ENCODE measurements around the gene CALHM5.

The CALHM5 gene

DNA sequence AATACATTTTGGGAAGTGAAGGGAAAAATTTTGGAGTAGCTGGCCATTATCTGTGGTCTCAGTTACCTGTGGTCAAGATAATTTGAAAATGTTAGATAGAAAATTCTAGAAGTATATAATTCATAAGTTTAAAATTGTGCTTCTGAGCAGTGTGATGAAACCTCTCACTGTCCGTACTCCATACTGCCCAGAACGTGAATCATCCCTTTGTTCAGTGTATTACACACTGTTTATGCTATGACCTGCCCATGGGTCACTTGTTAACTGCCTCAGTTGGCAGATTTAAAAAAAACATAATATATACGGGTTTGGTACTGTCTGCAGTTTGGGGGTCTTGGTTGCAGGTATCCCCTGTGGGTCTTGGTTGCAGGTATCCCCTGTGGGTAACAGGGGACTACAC lies 4.1 kb upstream of the CALHM5 start (continued):
- TF ChIP-seq, protein P1, sequence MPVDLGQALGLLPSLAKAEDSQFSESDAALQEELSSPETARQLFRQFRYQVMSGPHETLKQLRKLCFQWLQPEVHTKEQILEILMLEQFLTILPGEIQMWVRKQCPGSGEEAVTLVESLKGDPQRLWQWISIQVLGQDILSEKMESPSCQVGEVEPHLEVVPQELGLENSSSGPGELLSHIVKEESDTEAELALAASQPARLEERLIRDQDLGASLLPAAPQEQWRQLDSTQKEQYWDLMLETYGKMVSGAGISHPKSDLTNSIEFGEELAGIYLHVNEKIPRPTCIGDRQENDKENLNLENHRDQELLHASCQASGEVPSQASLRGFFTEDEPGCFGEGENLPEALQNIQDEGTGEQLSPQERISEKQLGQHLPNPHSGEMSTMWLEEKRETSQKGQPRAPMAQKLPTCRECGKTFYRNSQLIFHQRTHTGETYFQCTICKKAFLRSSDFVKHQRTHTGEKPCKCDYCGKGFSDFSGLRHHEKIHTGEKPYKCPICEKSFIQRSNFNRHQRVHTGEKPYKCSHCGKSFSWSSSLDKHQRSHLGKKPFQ (tag by site-specific recombination; IDR thresholded peaks at IDR 0.05), result no peak

DNA sequence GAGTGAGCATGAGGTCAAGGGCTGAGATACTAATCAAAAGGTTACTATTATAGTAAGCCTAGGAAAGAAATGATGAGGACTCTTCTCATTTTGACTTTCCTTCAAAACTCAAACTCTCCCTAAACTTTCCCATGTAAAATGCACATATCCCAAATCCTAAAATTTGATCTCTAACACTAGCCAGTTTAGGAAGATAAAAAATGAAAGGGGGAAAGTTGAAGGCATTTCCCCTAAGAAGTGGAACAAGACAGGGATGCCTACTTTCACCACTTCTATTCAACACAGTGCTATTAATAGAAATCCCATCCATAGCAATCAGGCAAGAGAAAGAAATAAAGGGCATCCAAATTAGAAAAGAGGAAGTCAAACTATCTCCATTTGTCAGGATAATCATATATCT lies 2.9 kb upstream of the CALHM5 start:
- Histone ChIP-seq H3K9me3 (ENCODE audit: control insufficient read depth, insufficient read depth, low read depth, low read length) (no peaks in the 10 kb centered on the region), H3K27ac (ENCODE audit: extremely low read depth, low read depth, low read length) (no peak overlapping the region), H3K36me3 (ENCODE audit: control insufficient read depth in 2 of 2, insufficient read depth in 1 of 2, low read length in 2 of 2) (no peaks in the 10 kb centered on the region), H3K4me1 (ENCODE audit: control insufficient read depth, insufficient read depth, low read length) (peaks cover 13% of the 10 kb centered on the region), H3K4me3 (ENCODE audit: low read depth, low read length) (no peak overlapping the region)
- ChIA-PET POLR2A (no interaction called here), CTCF (interaction anchor here (0.7 kb wide), 1 partner anchor 331 kb away, joined by 4 read pairs; no protein-coding TSS in a partner anchor)
- peak; percentile 90 for TF ChIP-seq PRDM1 (tag by site-specific recombination; IDR thresholded peaks at IDR 0.05)
- no peak for TF ChIP-seq ZNF677 (tag by site-specific recombination; IDR thresholded peaks at IDR 0.05)

DNA sequence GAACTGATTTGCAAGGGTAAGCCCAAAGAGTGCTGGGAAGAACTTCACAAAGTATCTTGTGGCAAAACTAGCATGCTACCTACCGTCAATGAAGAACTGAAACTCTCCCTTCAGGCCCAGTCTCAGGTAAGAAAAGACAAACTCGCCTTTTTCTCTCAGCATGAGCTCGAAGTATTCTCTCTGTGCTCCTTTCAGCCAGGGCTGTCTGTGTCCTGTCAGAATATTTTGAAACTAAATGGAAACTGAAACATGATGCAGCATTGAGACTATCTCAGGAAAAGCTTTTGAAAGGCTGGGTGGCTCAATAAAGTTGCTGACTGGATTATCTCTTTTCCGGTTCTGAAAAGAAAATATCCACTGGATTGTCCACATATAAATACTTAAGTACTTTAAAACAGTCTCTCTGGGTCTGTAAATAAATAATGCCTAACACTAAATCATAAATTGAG lies 696 bp downstream of the CALHM5 start:
- H3K4me1 ChIP-seq (ENCODE audit: control insufficient read depth, insufficient read depth, low read length), result peaks cover 13% of the 10 kb centered on the region
- H3K4me3 ChIP-seq (ENCODE audit: low read depth, low read length), result peak overlapping the region; percentile 27
- POLR2A ChIA-PET, result interaction anchor here (1.0 to 1.2 kb wide), 4 partner anchors 11 to 141 kb away, joined by 4 to 8 read pairs (median 4); partner anchors contain the start of genes DSE and RWDD1
- CTCF ChIA-PET, result interaction anchor here (0.6 to 6.0 kb wide), 45 partner anchors 7 to 304 kb away, joined by 3 to 75 read pairs (median 5); partner anchors contain the start of genes CALHM6, DSE and TSPYL1
- peaks cover 0 to 14% of the 10 kb centered on the region in 2 experiments; a peak in 1 of 3 replicates for H3K36me3 ChIP-seq (ENCODE audit: control insufficient read depth in 2 of 2, insufficient read depth in 1 of 2, low read length in 2 of 2)
- H3K27ac ChIP-seq (ENCODE audit: extremely low read depth, low read depth, low read length), result peak overlapping the region; percentile 28
- H3K9me3 ChIP-seq (ENCODE audit: control insufficient read depth, insufficient read depth, low read depth, low read length), result no peaks in the 10 kb centered on the region
- TF ChIP-seq ZNF664 (tag by site-specific recombination; IDR thresholded peaks at IDR 0.05) (peak; percentile 32; the same call in 1 of the 2 replicates), ZBTB17 (tag by site-specific recombination; IDR thresholded peaks at IDR 0.05) (0 out of 2 replicates have a peak, but pooled peaks have one; percentile 8), ZNF747 (tag by site-specific recombination; IDR thresholded peaks at IDR 0.05) (no peak), ZNF76 (tag by site-specific recombination; IDR thresholded peaks at IDR 0.05; ENCODE audit: borderline replicate concordance, low read depth) (0 out of 2 replicates have a peak, but pooled peaks have one; percentile 4), ZEB2 (tag by site-specific recombination; IDR thresholded peaks at IDR 0.05) (no peak), ZNF133 (tag by site-specific recombination; IDR thresholded peaks at IDR 0.05) (no peak)
- TF ChIP-seq, protein P2, sequence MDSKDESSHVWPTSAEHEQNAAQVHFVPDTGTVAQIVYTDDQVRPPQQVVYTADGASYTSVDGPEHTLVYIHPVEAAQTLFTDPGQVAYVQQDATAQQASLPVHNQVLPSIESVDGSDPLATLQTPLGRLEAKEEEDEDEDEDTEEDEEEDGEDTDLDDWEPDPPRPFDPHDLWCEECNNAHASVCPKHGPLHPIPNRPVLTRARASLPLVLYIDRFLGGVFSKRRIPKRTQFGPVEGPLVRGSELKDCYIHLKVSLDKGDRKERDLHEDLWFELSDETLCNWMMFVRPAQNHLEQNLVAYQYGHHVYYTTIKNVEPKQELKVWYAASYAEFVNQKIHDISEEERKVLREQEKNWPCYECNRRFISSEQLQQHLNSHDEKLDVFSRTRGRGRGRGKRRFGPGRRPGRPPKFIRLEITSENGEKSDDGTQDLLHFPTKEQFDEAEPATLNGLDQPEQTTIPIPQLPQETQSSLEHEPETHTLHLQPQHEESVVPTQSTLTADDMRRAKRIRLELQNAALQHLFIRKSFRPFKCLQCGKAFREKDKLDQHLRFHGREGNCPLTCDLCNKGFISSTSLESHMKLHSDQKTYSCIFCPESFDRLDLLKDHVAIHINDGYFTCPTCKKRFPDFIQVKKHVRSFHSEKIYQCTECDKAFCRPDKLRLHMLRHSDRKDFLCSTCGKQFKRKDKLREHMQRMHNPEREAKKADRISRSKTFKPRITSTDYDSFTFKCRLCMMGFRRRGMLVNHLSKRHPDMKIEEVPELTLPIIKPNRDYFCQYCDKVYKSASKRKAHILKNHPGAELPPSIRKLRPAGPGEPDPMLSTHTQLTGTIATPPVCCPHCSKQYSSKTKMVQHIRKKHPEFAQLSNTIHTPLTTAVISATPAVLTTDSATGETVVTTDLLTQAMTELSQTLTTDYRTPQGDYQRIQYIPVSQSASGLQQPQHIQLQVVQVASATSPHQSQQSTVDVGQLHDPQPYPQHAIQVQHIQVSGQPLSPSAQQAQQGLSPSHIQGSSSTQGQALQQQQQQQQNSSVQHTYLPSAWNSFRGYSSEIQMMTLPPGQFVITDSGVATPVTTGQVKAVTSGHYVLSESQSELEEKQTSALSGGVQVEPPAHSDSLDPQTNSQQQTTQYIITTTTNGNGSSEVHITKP (tag by site-specific recombination; IDR thresholded peaks at IDR 0.05), result 0 out of 2 replicates have a peak, but pooled peaks have one; percentile 7
- TF ChIP-seq, protein P3, sequence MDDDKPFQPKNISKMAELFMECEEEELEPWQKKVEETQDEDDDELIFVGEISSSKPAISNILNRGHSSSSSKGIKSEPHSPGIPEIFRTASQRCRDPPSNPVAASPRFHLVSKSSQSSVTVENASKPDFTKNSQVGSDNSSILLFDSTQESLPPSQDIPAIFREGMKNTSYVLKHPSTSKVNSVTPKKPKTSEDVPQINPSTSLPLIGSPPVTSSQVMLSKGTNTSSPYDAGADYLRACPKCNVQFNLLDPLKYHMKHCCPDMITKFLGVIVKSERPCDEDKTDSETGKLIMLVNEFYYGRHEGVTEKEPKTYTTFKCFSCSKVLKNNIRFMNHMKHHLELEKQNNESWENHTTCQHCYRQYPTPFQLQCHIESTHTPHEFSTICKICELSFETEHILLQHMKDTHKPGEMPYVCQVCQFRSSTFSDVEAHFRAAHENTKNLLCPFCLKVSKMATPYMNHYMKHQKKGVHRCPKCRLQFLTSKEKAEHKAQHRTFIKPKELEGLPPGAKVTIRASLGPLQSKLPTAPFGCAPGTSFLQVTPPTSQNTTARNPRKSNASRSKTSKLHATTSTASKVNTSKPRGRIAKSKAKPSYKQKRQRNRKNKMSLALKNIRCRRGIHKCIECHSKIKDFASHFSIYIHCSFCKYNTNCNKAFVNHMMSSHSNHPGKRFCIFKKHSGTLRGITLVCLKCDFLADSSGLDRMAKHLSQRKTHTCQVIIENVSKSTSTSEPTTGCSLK (tag by site-specific recombination; IDR thresholded peaks at IDR 0.05), result no peak

DNA sequence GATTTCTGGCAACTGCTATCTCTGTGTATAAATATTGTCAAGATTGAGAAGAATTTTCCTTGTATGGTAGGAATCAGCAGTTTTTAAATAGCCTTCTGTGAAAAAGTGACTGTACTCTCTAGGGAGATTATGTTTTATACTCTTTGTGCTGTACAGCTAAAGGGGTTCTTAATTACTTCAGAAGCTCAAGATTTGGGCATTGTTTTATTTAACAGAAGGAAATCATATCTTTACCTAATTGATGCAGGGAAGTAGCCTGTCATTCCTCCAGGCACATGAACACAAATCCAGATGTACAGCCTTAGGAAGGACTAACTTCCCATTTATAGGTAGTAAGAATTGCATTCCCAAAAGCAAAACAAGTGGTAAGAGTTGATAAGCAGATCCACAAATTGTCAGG lies 1.3 kb downstream of the CALHM5 start:
- no peak overlapping the region for H3K27ac ChIP-seq (ENCODE audit: extremely low read depth, low read depth, low read length)
- H3K4me3 ChIP-seq (ENCODE audit: low read depth, low read length), result peak overlapping the region; percentile 27
- H3K4me1 ChIP-seq (ENCODE audit: control insufficient read depth, insufficient read depth, low read length), result peaks cover 13% of the 10 kb centered on the region
- POLR2A ChIA-PET, result no interaction called here
- peaks cover 0 to 15% of the 10 kb centered on the region in 2 experiments; a peak in 1 of 3 replicates for H3K36me3 ChIP-seq (ENCODE audit: control insufficient read depth in 2 of 2, insufficient read depth in 1 of 2, low read length in 2 of 2)
- no peaks in the 10 kb centered on the region for H3K9me3 ChIP-seq (ENCODE audit: control insufficient read depth, insufficient read depth, low read depth, low read length)
- CTCF ChIA-PET, result interaction anchor here (1.0 to 6.0 kb wide), 18 partner anchors 10 to 305 kb away, joined by 3 to 75 read pairs (median 8); partner anchors contain the start of genes CALHM6 and DSE
- TF ChIP-seq ZNF785 (tag by site-specific recombination; IDR thresholded peaks at IDR 0.05) (no peak), ZNF548 (tag by site-specific recombination; IDR thresholded peaks at IDR 0.05) (no peak), ZNF175 (tag by site-specific recombination; IDR thresholded peaks at IDR 0.05) (no peak), MEIS1 (CRISPR knock-in tag; IDR thresholded peaks at IDR 0.05; ENCODE audit: borderline replicate concordance) (0 out of 2 replicates have a peak, but pooled peaks have one; percentile 0), ZNF174 (tag by site-specific recombination; IDR thresholded peaks at IDR 0.05) (no peak), BCL11B (tag by site-specific recombination; IDR thresholded peaks at IDR 0.05; ENCODE audit: low read depth) (no peak), ZNF416 (tag by site-specific recombination; IDR thresholded peaks at IDR 0.05) (no peak), HOXA7 (CRISPR knock-in tag; IDR thresholded peaks at IDR 0.05; ENCODE audit: borderline replicate concordance) (no peak)
- TF ChIP-seq, protein P4, sequence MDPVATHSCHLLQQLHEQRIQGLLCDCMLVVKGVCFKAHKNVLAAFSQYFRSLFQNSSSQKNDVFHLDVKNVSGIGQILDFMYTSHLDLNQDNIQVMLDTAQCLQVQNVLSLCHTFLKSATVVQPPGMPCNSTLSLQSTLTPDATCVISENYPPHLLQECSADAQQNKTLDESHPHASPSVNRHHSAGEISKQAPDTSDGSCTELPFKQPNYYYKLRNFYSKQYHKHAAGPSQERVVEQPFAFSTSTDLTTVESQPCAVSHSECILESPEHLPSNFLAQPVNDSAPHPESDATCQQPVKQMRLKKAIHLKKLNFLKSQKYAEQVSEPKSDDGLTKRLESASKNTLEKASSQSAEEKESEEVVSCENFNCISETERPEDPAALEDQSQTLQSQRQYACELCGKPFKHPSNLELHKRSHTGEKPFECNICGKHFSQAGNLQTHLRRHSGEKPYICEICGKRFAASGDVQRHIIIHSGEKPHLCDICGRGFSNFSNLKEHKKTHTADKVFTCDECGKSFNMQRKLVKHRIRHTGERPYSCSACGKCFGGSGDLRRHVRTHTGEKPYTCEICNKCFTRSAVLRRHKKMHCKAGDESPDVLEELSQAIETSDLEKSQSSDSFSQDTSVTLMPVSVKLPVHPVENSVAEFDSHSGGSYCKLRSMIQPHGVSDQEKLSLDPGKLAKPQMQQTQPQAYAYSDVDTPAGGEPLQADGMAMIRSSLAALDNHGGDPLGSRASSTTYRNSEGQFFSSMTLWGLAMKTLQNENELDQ (tag by site-specific recombination; IDR thresholded peaks at IDR 0.05; ENCODE audit: low read depth), result no peak
